Measurements from ENCODE around the gene ITPR1. TPM values are rescaled to one million over a fixed set of nuclear protein-coding genes. Genes with fewer than 3 reads are reported as not detected.

Gene ITPR1
- total RNA-seq, 1 donor from 2014 or later, result 6.7 TPM

GRCh38 chr3:4509983-4510755 lies 17.0 kb downstream of the ITPR1 start:
- Histone ChIP-seq H3K4me1 (ENCODE audit: insufficient read depth, low read length) (no peaks in the 10 kb centered on the region), H4K20me1 (ENCODE audit: insufficient read depth, low read length) (no peaks in the 10 kb centered on the region), H2AFZ (ENCODE audit: low read depth, low read length) (no peak overlapping the region), H3K9me3 (ENCODE audit: insufficient read depth, low read depth, low read length) (no peaks in the 10 kb centered on the region), H3K9ac (ENCODE audit: low read length) (no peak overlapping the region), H3K4me2 (ENCODE audit: low read length) (no peak overlapping the region), H3K27ac (ENCODE audit: low read depth, low read length) (no peak overlapping the region), H3K4me3 (ENCODE audit: insufficient read depth, low read depth, low read length) (no peak overlapping the region), H3K27me3 (ENCODE audit: insufficient read depth, low read length) (no peaks in the 10 kb centered on the region), H3K36me3 (ENCODE audit: insufficient read depth, low read length) (no peaks in the 10 kb centered on the region), H3K79me2 (ENCODE audit: insufficient read depth, low read length) (no peaks in the 10 kb centered on the region)
- Mint-ChIP-seq H3K9me3 (ENCODE audit: unreplicated experiment) (no peaks in the 10 kb centered on the region), H3K27me3 (ENCODE audit: low read depth, unreplicated experiment) (peaks cover 2% of the 10 kb centered on the region), H3K4me1 (ENCODE audit: low read depth, unreplicated experiment) (no peaks in the 10 kb centered on the region), H3K4me3 (ENCODE audit: unreplicated experiment) (no peak overlapping the region), H3K27ac (ENCODE audit: unreplicated experiment) (no peak overlapping the region), H3K36me3 (ENCODE audit: low read depth, unreplicated experiment) (no peaks in the 10 kb centered on the region)
- TF ChIP-seq, protein P1, sequence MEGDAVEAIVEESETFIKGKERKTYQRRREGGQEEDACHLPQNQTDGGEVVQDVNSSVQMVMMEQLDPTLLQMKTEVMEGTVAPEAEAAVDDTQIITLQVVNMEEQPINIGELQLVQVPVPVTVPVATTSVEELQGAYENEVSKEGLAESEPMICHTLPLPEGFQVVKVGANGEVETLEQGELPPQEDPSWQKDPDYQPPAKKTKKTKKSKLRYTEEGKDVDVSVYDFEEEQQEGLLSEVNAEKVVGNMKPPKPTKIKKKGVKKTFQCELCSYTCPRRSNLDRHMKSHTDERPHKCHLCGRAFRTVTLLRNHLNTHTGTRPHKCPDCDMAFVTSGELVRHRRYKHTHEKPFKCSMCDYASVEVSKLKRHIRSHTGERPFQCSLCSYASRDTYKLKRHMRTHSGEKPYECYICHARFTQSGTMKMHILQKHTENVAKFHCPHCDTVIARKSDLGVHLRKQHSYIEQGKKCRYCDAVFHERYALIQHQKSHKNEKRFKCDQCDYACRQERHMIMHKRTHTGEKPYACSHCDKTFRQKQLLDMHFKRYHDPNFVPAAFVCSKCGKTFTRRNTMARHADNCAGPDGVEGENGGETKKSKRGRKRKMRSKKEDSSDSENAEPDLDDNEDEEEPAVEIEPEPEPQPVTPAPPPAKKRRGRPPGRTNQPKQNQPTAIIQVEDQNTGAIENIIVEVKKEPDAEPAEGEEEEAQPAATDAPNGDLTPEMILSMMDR (IDR thresholded peaks at IDR 0.05; ENCODE audit: insufficient read depth, low read depth, low read length), result no peak
- TF ChIP-seq EZH2 (IDR thresholded peaks at IDR 0.05; ENCODE audit: insufficient read depth, low read length), result no peak
- DNase-seq (ENCODE audit: low read depth) (no peak), FAIRE-seq (no peak)

DNA sequence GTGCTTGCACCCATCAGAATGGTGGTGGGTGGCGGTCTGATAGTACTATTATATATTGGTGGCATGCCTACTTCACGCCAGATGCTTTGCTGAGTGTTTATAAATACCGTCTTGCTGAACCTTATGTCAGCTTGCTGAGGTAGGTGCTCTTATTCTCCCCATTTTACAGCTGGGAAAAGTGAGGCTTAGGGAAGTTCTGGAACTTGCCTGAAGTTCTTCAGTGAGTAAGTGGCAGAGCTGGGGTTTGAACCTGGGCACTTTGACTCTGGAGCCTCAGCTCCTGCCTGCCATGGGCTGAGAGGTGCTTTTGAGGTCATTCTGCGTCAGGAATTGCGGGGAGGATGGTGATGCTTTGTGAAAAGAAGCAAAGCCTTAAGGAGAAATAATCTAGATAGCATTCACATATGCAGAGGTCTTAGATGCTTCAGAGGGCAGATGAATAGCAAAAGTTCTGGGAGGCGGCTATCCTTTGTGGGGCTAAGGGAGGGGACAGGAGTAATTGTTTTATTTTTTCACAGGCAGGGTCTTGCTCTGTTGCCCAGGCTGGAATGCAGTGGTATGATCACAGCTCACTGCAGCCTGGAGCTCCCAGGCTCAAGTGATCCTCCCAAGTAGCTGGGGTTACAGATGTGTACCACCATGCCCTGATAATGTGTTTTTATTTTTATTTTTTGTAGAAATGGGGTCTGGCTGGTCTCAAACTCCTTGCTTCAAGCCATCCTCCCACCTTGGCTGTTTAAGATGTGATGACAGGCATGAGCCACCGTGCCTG lies 18.5 kb downstream of the ITPR1 start:
- Histone ChIP-seq H3K79me2 (ENCODE audit: insufficient read depth, low read length) (no peaks in the 10 kb centered on the region), H4K20me1 (ENCODE audit: insufficient read depth, low read length) (no peaks in the 10 kb centered on the region), H3K4me1 (ENCODE audit: insufficient read depth, low read length) (no peaks in the 10 kb centered on the region), H3K27ac (ENCODE audit: low read depth, low read length) (no peak overlapping the region), H3K27me3 (ENCODE audit: insufficient read depth, low read length) (no peaks in the 10 kb centered on the region), H2AFZ (ENCODE audit: low read depth, low read length) (no peak overlapping the region), H3K9ac (ENCODE audit: low read length) (no peak overlapping the region), H3K9me3 (ENCODE audit: insufficient read depth, low read depth, low read length) (no peaks in the 10 kb centered on the region), H3K36me3 (ENCODE audit: insufficient read depth, low read length) (no peaks in the 10 kb centered on the region), H3K4me3 (ENCODE audit: insufficient read depth, low read depth, low read length) (no peak overlapping the region), H3K4me2 (ENCODE audit: low read length) (no peak overlapping the region)
- no peaks in the 10 kb centered on the region for H3K4me1 Mint-ChIP-seq (ENCODE audit: low read depth, unreplicated experiment)
- no peak for TF ChIP-seq EZH2 (IDR thresholded peaks at IDR 0.05; ENCODE audit: insufficient read depth, low read length)
- TF ChIP-seq, protein P1 (IDR thresholded peaks at IDR 0.05; ENCODE audit: insufficient read depth, low read depth, low read length), result no peak
- H3K36me3 Mint-ChIP-seq (ENCODE audit: low read depth, unreplicated experiment), result no peaks in the 10 kb centered on the region
- H3K9me3 Mint-ChIP-seq (ENCODE audit: unreplicated experiment), result no peaks in the 10 kb centered on the region
- FAIRE-seq, result no peak
- H3K27ac Mint-ChIP-seq (ENCODE audit: unreplicated experiment), result no peak overlapping the region
- peaks cover 2% of the 10 kb centered on the region for H3K27me3 Mint-ChIP-seq (ENCODE audit: low read depth, unreplicated experiment)
- DNase-seq (ENCODE audit: low read depth), result no peak
- no peak overlapping the region for H3K4me3 Mint-ChIP-seq (ENCODE audit: unreplicated experiment)
